ENCODE data around the gene CSGALNACT2.
"Not testable (repeated sequence)": the region's sequence is repeated elsewhere in the genome, so short reads cannot be mapped to it uniquely, and the experiment has no call there.

CSGALNACT2 gene

DNA sequence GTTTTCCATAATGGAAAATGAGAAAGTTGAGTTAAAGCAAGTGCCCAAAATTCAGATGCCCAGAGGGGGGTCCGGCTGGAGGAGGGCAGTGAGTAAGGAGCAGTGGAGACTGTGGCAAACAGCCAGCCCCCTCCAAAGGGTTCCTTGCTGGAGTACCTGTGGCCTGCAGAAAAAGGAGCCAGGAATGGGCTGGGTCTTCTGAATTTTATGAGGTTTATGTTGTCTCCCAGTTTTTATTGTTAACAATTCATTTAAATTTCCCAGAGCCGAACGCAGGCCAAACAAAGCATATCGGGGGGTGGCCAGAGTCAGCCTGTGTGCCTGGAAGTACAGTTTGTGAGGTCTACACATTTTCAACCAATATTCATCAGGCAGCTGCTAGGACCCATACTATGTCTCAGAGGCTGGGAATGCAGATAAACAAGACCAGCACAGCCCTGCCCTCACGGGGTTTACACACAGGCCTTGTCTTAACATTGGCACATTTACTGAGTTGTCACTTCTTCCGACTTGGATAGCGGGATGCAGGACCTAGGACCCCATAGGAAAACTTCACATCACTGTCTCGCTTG lies 12.9 kb upstream of the CSGALNACT2 start:
- no peak for DNase-seq (ENCODE audit: low read depth)

DNA sequence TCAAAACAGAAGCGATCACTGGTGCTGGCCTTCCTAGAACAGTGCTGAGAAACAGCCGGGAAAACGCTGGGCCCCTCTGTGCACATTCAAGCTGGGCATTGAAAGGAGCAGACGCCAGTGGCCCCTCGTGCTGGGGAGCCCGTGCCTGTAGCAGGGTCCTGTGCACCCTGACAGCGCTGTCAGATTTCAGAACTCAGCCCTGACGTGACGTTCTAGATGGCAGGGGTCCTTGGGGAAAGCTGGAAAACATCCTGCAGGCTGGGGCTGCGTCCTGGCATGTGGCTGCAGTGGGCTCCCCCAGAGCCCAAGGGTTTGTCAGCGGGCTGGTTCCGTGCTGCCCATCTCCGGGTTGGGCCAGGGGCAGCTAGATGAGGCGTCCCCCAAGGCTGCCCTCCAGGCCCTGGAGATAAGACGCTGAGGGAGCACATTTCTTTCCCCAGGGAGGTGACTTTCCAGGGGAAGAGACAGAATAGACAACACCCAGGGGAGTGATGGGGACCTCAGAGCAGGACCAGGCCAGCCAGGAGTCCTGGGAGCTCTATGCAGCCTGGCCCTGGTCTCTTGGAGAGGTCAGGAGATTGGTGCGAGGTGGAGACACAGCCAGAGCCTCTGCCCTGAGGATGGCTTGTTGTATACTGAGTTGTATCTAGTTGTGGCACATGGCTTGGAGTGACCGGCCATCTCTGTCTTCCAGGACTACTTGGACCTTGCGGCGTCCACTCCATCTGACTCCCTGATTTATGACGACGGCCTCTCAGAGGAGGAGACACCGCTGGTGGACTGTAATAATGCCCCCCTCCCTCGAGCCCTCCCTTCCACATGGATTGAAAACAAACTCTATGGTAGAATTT lies 12.1 kb upstream of the CSGALNACT2 start:
- no peak for DNase-seq (ENCODE audit: low read depth)

DNA sequence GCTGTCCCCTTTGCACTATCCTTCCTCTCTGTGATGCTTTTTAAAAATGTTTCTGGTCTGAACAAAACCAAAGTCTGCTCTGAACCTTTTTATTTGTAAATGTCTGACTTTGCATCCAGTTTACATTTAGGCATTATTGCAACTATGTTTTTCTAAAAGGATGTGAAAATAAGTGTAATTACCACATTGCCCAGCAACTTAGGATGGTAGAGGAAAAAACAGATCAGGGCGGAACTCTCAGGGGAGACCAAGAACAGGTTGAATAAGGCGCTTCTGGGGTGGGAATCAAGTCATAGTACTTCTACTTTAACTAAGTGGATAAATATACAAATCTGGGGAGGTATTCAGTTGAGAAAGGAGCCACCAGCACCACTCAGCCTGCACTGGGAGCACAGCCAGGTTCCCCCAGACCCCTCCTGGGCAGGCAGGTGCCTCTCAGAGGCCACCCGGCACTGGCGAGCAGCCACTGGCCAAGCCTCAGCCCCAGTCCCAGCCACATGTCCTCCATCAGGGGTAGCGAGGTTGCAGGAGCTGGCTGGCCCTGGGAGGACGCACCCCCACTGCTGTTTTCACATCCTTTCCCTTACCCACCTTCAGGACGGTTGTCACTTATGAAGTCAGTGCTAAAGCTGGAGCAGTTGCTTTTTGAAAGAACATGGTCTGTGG lies 11.4 kb upstream of the CSGALNACT2 start:
- DNase-seq (ENCODE audit: low read depth), result no peak

DNA sequence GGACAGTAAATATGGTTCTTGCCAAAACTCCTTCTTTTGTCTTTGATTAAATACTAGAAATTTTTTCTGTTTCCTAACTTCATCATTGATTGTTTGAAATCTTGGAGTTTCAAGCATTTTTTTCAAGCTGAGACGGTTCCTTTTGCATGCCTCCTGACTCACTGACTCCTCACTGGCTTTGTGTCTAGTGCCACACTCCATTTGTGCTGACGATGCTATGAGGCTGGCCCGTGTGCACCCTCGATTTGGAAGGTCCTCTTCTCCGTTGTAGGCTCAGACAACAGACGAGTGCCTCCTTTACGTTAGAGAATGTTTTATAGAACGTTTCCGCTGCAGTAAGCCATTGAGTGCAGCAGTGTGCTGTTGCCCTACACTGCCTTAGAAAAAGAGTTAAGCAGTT lies 10.8 kb upstream of the CSGALNACT2 start:
- DNase-seq (ENCODE audit: low read depth), result no peak

DNA sequence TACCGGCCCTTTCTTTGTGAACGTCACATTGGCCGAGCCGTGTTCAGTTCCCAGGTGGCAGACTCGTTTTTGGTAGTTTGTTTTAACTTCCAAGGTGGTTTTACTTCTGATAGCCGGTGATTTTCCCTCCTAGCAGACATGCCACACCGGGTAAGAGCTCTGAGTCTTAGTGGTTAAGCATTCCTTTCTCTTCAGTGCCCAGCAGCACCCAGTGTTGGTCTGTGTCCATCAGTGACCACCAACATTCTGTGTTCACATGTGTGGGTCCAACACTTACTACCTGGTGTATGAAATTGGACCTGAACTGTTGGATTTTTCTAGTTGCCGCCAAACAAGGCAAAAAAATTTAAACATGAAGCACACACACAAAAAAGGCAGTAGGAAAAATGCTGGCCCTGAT lies 9.9 kb upstream of the CSGALNACT2 start:
- DNase-seq (ENCODE audit: low read depth), result no peak

DNA sequence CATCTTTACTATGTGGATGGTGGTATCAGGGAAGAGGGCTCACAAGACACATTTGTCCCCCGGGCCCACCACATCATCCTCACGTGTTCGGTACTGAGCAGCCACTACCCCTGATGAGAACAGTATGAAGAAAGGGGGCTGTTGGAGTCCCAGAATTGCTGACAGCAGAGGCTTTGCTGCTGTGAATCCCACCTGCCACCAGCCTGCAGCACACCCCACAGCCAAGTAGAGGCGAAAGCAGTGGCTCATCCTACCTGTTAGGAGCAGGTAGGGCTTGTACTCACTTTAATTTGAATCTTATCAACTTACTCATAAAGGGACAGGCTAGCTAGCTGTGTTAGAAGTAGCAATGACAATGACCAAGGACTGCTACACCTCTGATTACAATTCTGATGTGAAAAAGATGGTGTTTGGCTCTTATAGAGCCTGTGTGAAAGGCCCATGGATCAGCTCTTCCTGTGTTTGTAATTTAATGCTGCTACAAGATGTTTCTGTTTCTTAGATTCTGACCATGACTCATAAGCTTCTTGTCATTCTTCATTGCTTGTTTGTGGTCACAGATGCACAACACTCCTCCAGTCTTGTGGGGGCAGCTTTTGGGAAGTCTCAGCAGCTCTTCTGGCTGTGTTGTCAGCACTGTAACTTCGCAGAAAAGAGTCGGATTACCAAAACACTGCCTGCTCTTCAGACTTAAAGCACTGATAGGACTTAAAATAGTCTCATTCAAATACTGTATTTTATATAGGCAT lies 9.1 kb upstream of the CSGALNACT2 start:
- DNase-seq (ENCODE audit: low read depth), result peak; percentile 97

DNA sequence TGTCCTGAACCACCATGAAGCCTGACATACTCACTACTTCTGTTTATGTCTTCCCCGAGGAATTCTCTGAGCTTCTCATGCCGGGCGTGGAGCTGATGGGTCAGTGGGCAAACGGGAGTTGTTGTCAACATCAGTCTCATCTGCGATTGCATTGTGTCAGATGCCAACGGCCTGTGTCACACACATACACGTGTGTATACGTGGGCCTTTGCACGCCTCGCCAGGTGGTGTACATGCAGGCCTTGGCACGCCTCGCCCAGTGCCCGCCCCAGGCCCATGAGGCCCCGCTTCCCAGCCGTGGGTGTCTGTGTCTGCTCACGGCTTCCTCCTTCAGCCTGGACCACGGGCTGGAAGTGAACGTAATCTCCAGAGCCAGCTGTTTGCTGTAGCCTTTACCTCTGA lies 7.5 kb upstream of the CSGALNACT2 start:
- DNase-seq (ENCODE audit: low read depth), result no peak

DNA sequence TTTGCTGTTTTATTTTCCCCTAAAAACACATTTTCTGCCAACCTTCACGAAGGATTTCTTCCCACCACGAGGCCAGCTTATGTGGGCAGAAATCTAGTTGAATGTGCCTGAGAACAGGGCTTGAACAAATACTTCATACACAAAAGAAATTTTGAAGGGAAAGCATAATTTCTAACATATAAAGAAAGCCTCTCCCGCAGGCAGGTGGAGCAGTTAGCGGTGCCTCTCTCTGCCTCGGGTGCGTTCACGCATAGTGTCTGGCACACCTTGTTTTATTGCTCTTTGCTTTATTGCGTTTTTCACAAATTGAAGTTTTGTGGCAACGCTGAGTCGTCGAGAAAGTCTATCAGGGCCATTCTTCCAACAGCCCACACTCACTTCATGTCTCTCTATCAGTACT lies 7.0 kb upstream of the CSGALNACT2 start:
- DNase-seq (ENCODE audit: low read depth), result no peak

DNA sequence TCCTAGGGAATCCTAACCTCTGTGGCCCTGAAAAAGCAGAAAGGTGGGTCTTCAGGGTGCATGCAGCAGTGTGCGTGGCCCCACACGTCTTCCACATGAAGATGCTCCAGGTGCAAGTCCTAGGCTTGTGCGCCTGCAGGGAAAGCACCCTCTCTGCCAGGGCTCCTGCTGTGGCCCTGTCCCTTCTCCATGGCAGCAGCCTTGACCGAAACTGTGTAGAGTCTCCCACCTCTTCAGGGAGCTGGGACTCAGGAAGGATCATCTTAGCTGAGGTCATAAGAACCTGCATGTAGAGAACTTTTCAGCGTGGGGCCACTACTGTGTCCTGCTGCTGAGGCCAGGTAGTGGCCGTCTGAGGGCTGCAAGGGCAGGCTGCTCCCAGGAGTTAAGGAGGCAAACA lies 6.3 kb upstream of the CSGALNACT2 start:
- DNase-seq (ENCODE audit: low read depth), result no peak

DNA sequence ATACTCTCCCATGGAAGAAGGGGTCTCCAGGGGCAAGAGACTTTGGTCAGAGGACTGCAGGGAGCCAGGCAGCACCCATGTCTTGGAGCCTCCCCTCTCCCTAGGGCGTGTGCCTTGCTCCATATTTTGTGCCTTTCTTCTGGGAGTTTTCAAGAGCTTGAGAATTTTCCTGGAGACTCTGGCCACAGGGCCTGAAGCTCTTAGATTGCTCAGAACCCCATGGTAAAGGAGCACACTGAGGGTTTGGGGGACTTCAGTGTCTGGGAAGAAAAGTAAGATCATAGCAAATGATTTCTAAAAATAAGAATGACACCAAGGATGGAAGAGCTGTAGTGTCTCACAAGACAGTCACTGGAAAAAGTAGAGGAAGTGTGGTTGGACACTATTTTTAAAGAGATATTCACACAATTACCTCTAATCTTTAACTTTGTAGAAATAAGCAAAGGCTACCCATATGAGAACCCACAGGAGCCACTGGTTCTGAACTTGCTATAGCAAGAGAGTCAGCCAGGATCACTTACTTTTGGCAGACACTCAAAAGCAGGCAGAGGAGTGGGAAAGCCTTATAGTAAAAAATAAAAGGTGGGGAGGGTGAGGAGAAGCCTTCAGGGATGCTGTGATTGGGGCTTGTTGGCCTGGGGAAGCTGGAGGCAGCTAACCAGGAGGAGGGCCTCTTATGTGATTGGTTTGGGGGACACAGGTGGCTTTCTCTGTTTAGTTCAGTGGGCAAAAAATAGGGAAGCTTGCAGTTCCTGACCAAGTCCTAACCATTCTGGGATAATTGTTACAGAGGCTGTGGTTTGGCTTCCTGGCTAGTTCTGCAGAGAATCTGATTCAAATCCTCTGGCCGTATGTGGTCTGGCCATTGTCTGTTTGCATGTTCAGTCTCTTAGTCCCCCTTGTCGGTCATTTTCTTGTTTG lies 5.1 kb upstream of the CSGALNACT2 start:
- no peak for DNase-seq (ENCODE audit: low read depth)

DNA sequence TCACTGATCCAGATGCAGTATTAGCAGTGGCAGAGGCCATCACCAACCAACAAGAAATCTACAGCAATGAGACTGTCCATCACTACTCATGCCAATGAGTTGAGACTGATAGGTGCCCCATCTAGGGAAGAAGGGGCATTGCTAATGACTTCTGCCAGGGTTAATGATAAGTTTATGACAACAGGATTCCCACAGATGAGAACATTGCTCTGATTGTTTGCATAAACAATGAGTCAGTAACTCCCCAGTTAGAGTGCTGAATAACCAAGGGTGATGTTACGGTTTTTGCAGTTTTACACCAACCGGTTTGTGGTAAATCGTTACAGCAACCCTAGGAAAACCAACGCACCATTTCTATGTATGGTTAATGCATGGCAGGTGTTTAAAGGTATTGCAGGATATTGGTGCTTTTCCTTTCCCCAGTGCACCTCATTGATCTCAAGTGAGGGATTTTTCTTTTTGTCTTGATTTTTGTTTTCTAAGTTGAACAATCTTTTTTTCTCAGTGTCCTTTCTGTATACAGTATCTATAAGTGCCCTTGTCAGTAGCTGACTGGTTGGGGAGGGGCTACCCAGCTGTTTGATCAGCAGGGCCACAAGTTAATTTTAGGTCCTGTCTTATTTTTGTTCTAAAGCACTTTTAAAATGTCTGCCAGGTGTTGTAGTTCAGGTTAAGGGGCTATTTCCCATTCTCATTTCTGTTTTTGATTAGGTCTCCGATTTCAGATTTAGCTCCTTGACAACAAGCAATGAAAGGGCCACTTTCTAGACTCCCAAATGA lies 3.9 kb upstream of the CSGALNACT2 start:
- DNase-seq (ENCODE audit: low read depth), result no peak

DNA sequence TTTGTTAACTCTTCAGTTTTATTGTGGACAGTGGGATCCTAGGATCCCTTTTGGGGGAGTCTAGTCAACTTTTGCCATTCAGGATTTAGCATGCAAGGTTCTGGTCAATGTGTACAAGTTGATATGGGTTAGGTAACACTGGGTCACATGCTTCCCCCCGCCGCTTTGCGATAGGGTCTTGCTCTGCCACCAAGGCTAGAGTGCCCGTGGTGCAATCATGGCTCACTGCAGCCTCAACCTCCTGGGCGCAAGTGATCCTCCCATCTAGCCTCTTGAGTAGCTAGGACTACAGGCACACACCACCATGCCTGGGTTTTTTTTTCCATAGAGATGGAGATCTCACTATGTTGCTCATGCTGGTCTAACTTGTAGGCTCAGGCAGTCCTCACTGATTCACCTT lies 3.2 kb upstream of the CSGALNACT2 start:
- no peak for DNase-seq (ENCODE audit: low read depth)

DNA sequence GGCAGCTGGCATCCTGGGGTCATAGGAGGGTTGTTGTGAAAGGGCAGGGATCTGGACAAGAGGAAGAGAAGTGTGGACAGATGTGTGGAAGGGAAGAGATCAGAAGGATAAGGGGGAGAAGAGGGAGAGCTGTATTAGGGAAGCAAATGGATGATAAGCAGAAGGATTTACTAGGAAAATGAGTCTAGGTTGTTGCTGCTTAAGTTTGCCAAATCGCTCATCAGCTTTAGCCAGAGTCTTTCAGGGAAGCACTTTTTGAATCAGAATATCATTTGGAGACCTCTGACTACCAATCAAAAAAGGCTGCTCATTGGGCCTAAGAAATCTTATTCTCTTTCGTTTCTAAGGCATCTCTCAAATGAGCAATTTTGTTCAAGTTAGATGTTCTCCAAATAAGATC lies 2.6 kb upstream of the CSGALNACT2 start:
- DNase-seq (ENCODE audit: low read depth), result no peak

DNA sequence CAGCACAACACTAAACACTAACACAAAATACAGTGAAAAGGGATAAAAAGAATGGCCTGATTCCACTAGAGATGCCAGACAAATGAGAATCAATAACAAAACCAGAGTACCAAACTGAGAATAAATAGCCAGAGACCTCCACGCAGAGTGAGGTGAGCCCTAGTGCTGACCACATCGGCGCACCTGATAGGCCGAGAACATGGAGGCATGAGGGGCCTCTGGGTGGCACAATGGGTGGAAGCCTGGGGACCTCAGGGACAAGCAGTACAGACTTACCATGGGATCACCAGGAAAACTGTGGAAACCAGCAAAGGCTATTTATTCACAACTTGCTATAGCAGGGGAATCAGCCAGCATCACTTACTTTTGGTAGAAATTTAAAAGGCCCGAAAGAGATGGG lies 1.8 kb upstream of the CSGALNACT2 start:
- no peak for DNase-seq (ENCODE audit: low read depth)

DNA sequence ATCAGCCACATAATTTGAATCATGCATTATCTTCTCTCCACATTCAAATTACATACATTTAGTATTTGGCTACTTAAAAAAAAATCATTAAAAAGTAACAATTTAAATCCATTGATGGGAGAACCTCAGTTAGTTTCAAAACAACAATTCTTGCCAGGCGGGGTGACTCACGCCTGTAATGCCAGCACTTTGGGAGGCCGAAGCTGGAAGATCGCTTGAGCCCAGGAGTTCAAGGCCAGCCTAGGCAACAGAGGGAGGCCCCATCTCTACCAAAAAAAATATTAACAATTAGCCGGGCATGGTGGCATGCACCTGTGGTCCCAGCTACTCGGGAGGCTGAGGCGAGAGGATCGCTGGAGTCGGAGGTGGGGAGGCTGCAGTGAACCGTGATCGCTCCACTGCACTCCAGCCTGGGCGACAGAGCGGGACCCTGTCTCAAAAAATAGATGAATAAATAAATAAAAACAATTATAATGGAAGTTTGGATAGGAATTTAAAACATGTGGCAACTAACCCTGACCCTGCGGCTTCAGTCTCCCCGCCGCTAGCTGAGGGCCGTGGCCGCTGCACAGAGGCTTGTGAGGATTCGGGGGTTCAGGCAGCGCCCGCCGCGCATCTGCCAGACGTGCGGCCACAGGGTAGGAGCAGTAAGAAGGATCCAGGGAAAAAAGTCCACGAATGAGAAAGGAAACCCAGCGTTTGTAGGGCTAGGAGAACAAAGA lies 1.1 kb upstream of the CSGALNACT2 start:
- DNase-seq (ENCODE audit: low read depth), result peak; percentile 34

DNA sequence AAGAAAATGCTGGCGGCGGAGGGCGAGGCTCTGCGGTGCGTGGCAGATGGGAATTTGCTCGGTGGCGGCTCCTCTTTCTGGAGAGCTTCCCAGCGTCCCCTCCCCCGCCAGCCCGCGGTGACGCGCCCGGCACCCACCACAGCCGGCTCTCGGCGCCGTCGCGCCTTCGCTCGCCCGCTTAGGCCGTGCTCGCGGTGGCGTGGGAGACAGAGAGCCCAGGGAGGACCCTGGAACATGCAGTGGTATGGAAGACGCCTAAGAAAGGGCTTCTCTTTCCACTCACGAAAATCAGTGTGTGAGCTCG lies 576 bp upstream of the CSGALNACT2 start:
- DNase-seq (ENCODE audit: low read depth), result peak; percentile 73

DNA sequence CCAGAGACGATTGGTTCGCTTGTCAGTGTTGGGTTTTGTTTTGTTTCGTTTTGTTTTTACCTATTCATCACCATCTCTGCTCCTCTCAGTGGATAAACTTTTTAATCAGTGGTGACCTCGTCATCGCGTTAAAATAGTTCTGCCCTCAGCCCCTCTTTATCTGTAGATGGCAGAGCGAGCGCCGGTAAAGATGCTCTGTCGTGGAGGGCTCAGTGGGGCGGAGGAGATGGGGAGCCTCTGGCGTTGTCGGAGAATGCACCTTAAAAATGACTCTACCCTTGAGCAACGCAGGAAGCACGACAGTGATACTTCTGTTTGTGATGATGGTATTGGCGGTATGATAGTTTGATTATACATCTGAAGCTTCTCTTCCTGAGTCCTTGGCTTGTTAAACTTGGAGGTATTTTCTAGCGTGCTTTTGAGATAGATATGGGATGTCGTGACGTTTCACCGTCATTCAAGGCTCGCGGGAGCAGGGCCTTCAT lies 554 bp downstream of the CSGALNACT2 start:
- DNase-seq (ENCODE audit: low read depth), result peak; percentile 60

DNA sequence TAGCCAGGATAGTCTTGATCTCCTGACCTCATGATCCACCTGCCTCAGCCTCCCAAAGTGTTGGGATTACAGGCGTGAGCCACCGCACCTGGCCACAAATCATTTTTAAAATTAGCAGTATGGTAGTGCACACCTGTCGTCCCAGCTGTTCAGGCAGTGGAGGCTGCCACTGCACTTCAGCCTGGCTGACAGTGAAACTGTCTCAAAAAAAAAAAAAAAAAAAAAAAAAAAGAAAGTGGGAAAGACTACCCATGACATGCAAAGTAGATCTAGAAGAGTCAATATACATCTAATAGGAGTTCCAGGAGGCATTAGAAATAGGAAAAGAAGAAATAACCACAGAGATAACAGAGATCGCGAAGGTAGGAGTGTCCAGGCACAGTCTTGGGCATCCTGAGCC lies 3.2 kb downstream of the CSGALNACT2 start:
- DNase-seq (ENCODE audit: low read depth), result no peak

DNA sequence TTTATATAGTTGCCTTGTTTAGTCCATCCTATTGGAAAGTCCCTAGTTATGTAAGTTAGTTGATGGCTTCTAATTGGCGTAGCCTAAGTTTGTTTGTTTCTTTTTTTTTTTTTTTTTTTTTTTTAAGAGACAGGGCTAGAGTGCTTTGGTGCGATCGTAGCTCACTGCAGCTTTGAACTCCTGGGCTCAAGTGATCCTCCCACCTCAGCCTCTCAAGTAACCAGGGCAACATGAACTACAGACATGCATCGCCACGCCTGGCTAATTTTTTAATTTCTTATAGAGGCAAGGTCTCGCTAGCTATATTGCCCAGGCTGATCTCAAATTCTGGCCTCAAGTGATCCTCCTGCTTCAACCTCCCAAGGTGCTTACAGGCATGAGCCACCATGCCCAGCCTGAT lies 7.1 kb downstream of the CSGALNACT2 start:
- DNase-seq (ENCODE audit: low read depth), result no peak

DNA sequence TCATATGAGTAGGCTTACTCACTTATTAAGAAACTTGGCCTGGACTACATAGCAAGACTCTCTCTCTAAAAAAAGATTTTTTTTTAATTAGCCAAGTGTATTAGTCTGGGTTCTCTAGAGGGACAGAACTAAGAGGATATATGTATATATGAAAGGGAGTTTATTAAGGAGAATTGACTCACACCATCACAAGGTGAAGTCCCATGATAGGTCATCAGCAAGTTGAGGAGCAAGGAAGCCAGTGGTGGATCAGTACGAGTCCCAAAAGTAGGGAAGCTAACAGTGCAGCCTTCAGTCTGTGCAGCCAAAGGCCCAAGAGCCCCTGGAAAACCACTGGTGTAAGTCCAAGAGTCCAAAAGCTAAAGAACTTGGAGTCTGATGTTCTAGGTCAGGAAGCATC lies 7.7 kb downstream of the CSGALNACT2 start:
- DNase-seq (ENCODE audit: low read depth), result not testable (repeated sequence)

All from EH (cell line).